Pancreas (tissue), 10 donors: ENCODE results near the gene CACNA1C. TPM values are rescaled to one million over a fixed set of nuclear protein-coding genes. Genes with fewer than 3 reads are reported as not detected.
"Not testable (repeated sequence)": the region's sequence is repeated elsewhere in the genome, so short reads cannot be mapped to it uniquely, and the experiment has no call there.

Source experiments
- ATAC-seq, 4 donors: fragments of 200-7000 bp; cut with Tn5 transposase; one replicate each; pipeline versions ENCODE4 v1.8.0 to v1.9.1; 2020; ENCODE audit warnings: mild to moderate bottlenecking in 4 of 4, moderate library complexity in 4 of 4
- DNase-seq, 6 donors: peaks; one replicate each; pipeline ENCODE4 v3.0.0-alpha.2; 2020
- FAIRE-seq: peaks from 2 replicates; lab custom pipeline; 2012; peaks lifted over from hg19 to GRCh38; lab: Jason Lieb, UNC
- H3K27ac ChIP-seq, 4 donors: fragments of 200-600 bp; sonication (generic); 1 replicate in 3 of 4; 2 replicates in 1 of 4; pipeline versions ENCODE4 v1.5.0 to v1.8.0; 2020
- H3K27me3 ChIP-seq, 4 donors: fragments of 200-600 bp; one replicate each; pipeline ENCODE4 v1.8.0; 2021
- H3K36me3 ChIP-seq, 3 donors: fragments of 200-600 bp; sonication (generic) in 1 of 3; one replicate each; pipeline versions ENCODE4 v1.5.0 to v1.8.0; 2020 to 2021
- H3K4me1 ChIP-seq, 3 donors: fragments of 200-600 bp; one replicate each; pipeline ENCODE4 v1.8.0; 2021
- H3K4me3 ChIP-seq, 4 donors: fragments of 200-600 bp; sonication (generic) in 2 of 4; one replicate each; pipeline versions ENCODE4 v1.5.0 to v1.8.0; 2020 to 2021
- H3K9me3 ChIP-seq, 4 donors: fragments of 200-600 bp; one replicate each; pipeline ENCODE4 v1.8.0; 2021
- WGBS, 2 donors: extraction: QIAGEN DNeasy Blood & Tissue Kit; methylation state at CpG; one replicate each; pipeline ENCODE4 v1.1.7; 2013; 5-methylcytosine and 5-hydroxymethylcytosine counted together
- intact Hi-C, 3 donors: fragments of 100-400 bp; cut with DNase I; formaldehyde crosslinking; loops; one replicate each; pipeline versions ENCODE4 v1.11.1 to v1.14.2; 2022
- polyA plus RNA-seq, 2 donors: library from polyadenylated mRNA; stranded (reverse); fragments of 200-250 nt; gene quantifications; one replicate each; pipeline ENCODE4 v1.2.3, GENCODE V29; 2013
- total RNA-seq, 6 donors: library from RNA; stranded (reverse); fragmentation: NEBNext Ultra II Directional in 4 of 6; extraction: Animal tissue kit (Norgen Biotek cat#: 25700) in 4 of 6; gene quantifications; one replicate each; pipeline versions ENCODE4 v1.2.1 to v1.2.4, GENCODE V29; 2021 to 2023
- TF ChIP-seq, protein P1 (sequence below), 4 donors: fragments of 200-600 bp; sonication (generic) in 3 of 4; IDR thresholded peaks; one replicate each; pipeline versions ENCODE4 v1.5.0 to v1.8.0; 2021; ENCODE audit warnings: antibody characterized with exemption in 4 of 4
- donor health status: healthy with polysubstance abuse.
- donor health status: DM: no; HTN: no; CAD: no; lungs with moderate emphysema.
- donor health status: DM: no; HTN: no; CAD: no.
- donor health status: control.
- donor health status: control.
- donor health status: Bipolar disorder and iron deficiency.
- donor health status: DM: yes; HTN: yes; CAD: no.
- donor health status: DM: no; HTN: no; CAD: no.
- donor health status: DM: no; HTN: no; CAD: no.
- donor health status: DM: yes; HTN: yes; CAD: no.

CACNA1C gene
- total and polyA plus RNA-seq, 8 donors: 1.2 to 3.8 (median 2.3) TPM

DNA sequence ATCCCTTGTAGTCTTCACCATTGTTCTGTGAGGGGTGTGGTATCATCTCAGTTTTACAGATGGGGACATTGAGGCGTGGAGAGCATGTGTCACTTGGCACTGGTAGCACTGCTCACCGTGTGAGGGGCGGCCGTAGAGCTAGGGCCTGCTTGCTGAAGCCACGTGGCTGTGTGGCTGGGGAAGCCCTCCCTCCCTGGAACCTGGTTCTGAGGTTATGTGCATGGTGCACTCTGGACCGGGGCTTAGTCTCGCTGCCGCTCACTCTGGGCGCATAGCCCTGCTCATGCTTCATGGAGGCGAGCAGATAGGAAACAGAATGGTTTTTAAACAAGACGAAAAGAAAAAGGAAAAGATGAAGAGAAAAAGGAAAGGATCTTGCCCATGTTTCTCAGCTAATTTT, 46.1 kb downstream of the CACNA1C start:
- Histone ChIP-seq H3K27ac (no peak overlapping the region), H3K4me1 (no peaks in the 10 kb centered on the region), H3K4me3 (no peak overlapping the region), H3K9me3 (no peaks in the 10 kb centered on the region), H3K27me3 (no peaks in the 10 kb centered on the region), H3K36me3 (no peaks in the 10 kb centered on the region)
- intact Hi-C loops: no loop called here
- ATAC-seq: no peak
- TF ChIP-seq, protein P1, sequence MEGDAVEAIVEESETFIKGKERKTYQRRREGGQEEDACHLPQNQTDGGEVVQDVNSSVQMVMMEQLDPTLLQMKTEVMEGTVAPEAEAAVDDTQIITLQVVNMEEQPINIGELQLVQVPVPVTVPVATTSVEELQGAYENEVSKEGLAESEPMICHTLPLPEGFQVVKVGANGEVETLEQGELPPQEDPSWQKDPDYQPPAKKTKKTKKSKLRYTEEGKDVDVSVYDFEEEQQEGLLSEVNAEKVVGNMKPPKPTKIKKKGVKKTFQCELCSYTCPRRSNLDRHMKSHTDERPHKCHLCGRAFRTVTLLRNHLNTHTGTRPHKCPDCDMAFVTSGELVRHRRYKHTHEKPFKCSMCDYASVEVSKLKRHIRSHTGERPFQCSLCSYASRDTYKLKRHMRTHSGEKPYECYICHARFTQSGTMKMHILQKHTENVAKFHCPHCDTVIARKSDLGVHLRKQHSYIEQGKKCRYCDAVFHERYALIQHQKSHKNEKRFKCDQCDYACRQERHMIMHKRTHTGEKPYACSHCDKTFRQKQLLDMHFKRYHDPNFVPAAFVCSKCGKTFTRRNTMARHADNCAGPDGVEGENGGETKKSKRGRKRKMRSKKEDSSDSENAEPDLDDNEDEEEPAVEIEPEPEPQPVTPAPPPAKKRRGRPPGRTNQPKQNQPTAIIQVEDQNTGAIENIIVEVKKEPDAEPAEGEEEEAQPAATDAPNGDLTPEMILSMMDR (IDR thresholded peaks at IDR 0.05): no peak
- FAIRE-seq: no peak
- 76 to 77% methylated on average over 11 of the region's 11 CpGs for WGBS, 2 donors
- DNase-seq: no peak

DNA sequence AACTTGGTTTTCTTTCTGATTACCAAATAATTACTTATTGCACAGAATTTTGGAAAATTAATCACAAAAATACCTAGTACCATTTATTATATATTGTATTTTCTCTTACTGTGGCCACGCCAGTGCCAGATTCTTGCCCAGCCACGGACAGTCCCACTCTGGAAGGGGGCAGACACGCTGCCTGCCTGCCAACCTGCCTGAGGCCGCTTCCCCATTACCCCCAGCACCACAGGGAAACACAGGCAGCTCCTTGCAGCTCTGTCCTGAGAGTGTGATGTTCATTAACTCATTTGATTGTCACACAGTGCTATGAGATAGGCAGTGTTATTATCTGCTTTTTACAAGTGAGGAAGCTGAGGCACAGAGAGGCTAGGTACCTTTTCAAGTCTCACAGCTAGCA, 46.8 kb downstream of the CACNA1C start:
- 73 to 80% methylated on average over 4 of the region's 4 CpGs for WGBS, 2 donors
- TF ChIP-seq, protein P1 (IDR thresholded peaks at IDR 0.05): no peak
- H3K27me3 ChIP-seq: no peaks in the 10 kb centered on the region
- H3K9me3 ChIP-seq: no peaks in the 10 kb centered on the region
- FAIRE-seq (no peak), DNase-seq (no peak), ATAC-seq (no peak)
- no peaks in the 10 kb centered on the region for H3K36me3 ChIP-seq
- intact Hi-C loops: no loop called here
- no peaks in the 10 kb centered on the region for H3K4me1 ChIP-seq
- no peak overlapping the region for H3K4me3 ChIP-seq
- H3K27ac ChIP-seq: no peak overlapping the region

- TF ChIP-seq, protein P1 (IDR thresholded peaks at IDR 0.05): no peak
- no peak overlapping the region for H3K4me3 ChIP-seq
- no peak overlapping the region for H3K27ac ChIP-seq
- H3K27me3 ChIP-seq: no peaks in the 10 kb centered on the region
- DNase-seq (no peak), FAIRE-seq (no peak), ATAC-seq (no peak)
- H3K36me3 ChIP-seq: no peaks in the 10 kb centered on the region
- H3K9me3 ChIP-seq: no peaks in the 10 kb centered on the region
- intact Hi-C loops: no loop called here
- WGBS, 2 donors: 55 to 70% methylated on average over 16 of the region's 16 CpGs
- H3K4me1 ChIP-seq: no peaks in the 10 kb centered on the region
These were observed 48.6 kb downstream of the CACNA1C start for GRCh38 chr12:2101359-2101758.

DNA sequence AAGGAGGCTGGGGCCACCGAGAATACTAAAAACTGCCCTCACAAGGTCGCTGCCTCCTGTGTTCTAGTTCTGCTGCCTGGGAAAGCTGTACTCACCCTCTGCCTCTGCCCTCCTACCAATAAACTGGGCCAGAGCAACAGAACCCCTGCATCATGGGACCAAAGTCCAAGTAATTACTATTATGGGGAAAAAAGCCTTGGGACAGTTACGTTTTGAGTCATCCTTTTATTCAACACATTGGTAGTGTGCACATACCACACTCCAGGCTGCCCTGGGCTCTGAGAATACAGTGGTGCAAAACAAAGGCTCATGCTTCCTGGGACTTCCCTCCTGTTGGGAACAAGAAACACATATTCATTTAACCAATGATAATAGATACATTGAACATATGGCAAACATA, 49.0 kb downstream of the CACNA1C start:
- intact Hi-C loops: no loop called here
- WGBS, 2 donors: 33 to 34% methylated on average over 3 of the region's 3 CpGs
- no peaks in the 10 kb centered on the region for H3K27me3 ChIP-seq
- H3K9me3 ChIP-seq: no peaks in the 10 kb centered on the region
- H3K4me3 ChIP-seq: no peak overlapping the region
- DNase-seq (no peak), FAIRE-seq (no peak), ATAC-seq (no peak)
- TF ChIP-seq, protein P1 (IDR thresholded peaks at IDR 0.05): no peak
- H3K36me3 ChIP-seq: no peaks in the 10 kb centered on the region
- H3K4me1 ChIP-seq: no peaks in the 10 kb centered on the region
- H3K27ac ChIP-seq: no peak overlapping the region

GRCh38 chr12:2102736-2103135, 49.9 kb downstream of the CACNA1C start:
- H3K4me1 ChIP-seq, H3K36me3 ChIP-seq, ATAC-seq, intact Hi-C loops, H3K9me3 ChIP-seq, DNase-seq, H3K4me3 ChIP-seq, H3K27me3 ChIP-seq, FAIRE-seq, H3K27ac ChIP-seq: not testable (repeated sequence)
- 77 to 84% methylated on average over 5 of the region's 5 CpGs for WGBS, 2 donors

DNA sequence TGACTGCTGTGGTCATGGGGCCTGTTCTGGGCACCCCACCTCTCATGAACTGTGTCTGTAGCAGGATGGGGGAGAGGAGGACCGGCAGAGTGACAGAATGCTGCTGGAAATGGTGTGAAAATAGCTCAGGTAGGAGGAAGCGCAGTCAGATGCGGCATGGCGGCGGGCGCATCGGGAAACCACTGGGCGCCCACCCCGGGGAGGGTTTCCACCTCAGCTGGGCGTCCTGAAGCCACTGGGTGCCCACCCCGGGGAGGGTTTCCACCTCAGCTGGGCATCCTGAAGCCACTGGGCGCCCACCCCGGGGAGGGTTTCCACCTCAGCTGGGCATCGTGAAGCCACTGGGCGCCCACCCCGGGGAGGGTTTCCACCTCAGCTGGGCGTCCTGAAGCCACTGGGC, 52.6 kb downstream of the CACNA1C start:
- DNase-seq, H3K9me3 ChIP-seq, H3K4me3 ChIP-seq, intact Hi-C loops, H3K27ac ChIP-seq, H3K36me3 ChIP-seq, H3K27me3 ChIP-seq, ATAC-seq, FAIRE-seq, H3K4me1 ChIP-seq: not testable (repeated sequence)
- WGBS, 2 donors: 85 to 96% methylated on average over 13 to 17 of the region's 17 CpGs
